ENCODE data around the gene FAAH. TPM values are rescaled to one million over a fixed set of nuclear protein-coding genes. Genes with fewer than 3 reads are reported as not detected.
A peak's percentile ranks its signal among the peaks of the same experiment; 100 is the strongest.

The FAAH gene
- total RNA-seq, 1 experiment from 2014 or later = not detected

DNA sequence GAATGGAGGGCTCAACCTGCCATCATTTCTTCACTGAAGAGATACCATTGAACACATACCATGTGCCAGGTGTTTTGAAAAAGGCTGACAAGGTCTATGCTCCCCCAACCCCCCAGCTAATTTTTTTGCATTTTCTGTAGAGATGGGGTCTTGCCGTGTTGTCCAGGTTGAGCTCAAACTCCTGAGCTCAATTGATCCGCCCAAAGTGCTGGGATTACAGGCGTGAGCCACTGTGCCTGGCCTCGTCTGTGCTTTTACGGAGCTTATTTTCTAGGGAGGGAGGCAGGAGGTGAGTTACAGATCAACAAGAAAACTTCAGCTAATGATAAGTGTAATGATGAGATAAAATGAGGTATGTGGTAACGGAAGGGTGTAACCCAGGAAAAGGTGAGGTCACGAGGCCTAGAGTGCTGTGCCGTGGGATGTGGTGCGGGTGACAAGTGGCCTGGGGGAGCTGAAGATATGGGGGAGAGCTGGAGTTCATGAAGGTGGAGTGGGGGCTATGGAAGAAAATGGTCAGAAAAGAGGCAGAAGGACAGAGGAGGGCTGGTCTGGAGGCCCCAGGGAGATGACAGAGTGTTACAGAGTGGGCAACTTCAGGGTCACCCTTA, 28.2 kb downstream of the FAAH start:
- DNase-seq (ENCODE audit: low read depth) = no peak

DNA sequence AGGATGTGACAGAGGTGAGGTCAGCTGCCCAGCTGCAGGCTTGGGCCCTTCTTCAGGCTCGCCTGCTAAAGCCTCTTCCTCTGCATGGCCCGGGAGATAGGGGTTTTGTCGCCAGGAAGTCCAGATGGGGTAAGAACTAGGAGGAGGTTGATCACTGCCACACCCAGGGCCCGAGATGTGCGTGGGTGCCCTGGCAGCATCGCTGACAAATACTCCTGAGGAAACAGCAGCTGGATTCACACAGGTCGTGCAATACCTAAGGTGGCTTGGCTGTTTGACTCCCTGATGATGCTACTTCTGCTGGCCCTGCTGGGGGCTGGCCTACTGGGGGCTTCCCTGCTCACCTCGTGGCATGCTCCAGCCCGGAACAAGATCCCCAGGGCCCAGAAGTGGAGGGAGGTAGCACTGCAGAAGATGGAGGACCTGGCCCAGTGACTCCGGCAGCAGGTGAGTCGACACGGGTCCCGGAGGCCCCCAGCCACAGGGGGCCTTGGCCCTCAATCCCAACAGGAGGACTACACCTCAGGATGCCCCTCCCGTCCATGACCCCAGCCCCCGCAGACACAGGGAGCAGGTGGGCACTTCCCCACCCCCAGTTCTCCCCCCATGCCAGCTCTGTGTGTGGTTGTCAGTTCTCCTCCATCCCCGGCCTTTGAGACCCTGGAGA, 29.6 kb downstream of the FAAH start:
- no peak for DNase-seq (ENCODE audit: low read depth)

DNA sequence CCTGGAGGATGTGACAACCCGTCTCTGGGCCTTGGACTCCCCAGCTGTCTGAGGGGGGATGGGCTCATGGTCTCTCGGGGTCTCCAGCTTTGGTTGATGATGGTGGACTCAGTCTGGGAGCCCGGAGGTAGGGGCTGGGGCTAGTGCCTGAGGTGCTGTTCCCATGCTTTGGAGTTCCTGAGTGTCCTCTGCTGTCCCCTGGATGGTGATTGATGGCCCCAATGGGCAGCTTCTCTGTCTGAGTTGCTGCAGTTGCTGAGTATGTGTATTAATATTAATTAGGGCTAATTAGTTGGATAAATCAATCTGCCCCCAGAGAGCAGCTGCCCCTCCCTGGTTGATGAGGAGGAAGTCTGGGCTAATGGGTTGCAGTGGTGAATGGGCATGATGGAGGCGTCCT, 30.6 kb downstream of the FAAH start:
- no peak for DNase-seq (ENCODE audit: low read depth)

DNA sequence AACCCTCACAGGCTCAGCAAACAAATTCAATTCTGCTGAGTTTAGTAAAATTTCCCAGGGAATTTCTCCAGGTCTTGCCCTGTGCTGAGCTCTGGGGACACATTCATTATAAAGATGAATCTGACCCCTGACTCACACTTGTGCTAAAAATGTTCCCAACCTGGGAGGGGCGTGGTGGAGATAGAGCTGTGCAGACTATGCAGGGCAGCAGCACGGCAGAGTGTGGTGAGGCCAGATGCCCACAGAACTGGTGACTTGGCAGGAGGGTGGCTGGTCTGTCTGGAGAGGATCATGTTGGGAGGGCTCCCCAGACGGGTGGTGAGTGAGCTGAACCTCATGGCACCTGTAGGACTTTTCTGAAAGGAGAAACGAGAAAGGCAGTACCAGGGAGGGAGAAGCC, 31.6 kb downstream of the FAAH start:
- no peak for DNase-seq (ENCODE audit: low read depth)

DNA sequence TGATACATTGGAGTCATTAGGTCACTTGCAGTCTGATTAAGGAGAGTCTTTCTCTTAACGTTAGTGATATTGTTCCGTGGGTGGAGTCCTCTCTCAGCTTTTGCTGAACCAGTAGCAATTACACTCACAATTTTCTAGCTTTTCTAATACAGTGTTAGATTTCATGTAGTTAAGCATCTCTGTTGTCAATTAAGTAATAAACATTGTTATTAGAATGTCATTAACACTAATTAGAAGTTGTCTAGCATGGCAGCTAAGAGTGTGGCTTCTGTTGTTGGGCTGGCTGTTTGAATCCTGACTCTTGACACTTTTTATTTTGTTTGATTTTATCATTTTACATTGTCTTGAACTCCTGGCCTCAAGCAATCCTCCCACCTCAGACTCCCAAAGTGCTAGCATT, 33.4 kb downstream of the FAAH start:
- no peak for DNase-seq (ENCODE audit: low read depth)

DNA sequence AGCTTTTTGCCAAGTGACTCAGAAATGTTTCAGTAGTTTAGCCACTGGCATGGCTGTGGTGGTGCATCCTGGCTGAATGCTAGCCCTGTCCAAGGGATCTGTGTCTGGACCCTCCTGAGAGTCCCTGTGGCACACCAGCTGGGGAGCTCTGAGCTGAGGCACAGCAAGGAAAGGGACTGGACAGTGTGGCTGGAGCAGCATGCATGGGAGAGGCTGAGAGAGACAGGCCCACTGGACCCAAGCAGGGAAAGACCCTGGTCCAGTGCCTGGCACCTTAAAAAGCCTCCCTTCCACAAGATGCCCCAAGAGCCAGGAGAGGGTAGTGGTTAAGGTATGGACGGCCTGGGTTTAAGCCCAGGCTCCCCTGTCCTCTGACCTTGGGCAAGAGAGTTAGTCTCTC, 35.3 kb downstream of the FAAH start:
- DNase-seq (ENCODE audit: low read depth) = no peak

DNA sequence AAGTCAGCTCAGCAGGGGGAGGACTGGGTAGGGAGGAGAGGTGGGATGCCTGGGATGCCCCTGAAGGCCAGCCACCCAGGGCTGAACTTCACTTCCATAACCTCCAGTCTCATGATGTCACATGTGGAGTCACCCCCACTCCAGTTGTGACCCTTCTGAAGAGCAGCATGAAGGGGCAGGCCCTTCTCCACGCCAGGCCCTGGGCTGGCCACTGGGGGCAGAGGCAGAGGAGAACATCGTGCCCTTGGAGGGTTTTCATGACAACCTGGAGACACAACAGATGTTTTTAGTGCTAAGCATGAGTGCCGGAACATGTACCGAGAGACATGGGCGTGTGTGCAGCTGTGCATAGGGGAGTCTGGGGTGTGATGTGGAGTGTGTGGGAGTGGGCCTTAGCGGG, 37.6 kb downstream of the FAAH start:
- DNase-seq (ENCODE audit: low read depth) = no peak

DNA sequence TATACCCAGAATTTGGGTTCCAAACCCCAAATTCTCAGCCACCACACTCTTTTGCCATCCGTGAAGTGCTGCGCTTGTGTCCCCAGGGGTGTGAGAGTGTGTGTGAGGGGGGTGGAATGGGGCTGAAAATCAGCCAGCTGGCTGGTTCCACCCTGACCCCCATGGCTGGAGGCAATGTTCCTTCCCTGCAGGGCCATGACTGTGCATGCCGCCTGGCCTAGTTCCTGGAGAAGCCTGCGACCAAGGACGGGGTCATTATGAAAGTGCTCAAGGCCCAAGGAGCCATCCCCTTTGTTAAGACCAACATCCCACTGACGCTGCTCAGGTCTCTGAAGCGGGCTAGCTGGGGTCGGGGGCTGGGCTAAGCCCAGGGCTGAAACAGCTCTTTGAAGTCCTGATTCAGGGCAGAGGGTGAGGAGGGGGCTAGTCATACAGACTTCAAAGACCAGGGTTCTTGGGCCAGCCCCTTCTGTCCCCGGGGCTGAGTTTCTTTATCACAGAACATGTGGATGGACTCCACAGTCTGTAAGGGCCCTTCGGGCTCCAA, 38.7 kb downstream of the FAAH start:
- no peak for DNase-seq (ENCODE audit: low read depth)

DNA sequence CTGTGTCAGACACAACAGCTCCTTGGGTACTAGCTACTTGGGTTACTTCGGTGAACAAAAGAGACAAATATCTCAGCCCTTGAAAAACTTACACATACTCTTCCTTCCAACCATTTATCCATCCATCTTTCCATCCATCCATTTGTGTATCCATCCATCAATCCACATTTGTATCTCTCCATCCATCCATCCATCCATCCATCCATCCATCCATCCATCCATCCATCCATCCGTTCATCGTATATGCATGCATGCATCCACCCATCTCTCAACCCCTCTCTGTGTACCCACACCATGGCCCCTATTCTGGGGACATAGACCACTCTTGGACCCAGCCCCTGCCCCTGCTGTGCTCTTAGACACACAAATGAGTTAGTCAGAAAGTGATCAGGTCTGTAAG, 40.2 kb downstream of the FAAH start:
- no peak for DNase-seq (ENCODE audit: low read depth)

DNA sequence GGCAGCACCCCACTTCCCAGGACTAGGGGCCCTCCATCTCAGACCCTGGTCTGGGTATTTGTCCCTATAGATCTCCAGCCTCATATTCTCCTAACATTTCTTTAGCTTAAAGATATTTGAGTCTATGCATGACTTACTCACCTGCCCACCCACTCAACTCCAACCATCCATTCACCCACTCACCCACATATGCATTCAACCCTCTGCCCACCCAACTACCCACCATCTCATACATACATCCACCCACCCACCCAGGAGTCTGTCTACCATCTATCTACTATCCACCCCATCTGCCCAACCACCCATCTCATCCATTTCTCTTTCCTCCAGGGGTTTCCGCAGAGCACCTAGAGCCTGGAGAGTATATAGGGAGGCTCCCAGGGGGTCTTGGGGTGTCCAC, 42.7 kb downstream of the FAAH start:
- no peak for DNase-seq (ENCODE audit: low read depth)

DNA sequence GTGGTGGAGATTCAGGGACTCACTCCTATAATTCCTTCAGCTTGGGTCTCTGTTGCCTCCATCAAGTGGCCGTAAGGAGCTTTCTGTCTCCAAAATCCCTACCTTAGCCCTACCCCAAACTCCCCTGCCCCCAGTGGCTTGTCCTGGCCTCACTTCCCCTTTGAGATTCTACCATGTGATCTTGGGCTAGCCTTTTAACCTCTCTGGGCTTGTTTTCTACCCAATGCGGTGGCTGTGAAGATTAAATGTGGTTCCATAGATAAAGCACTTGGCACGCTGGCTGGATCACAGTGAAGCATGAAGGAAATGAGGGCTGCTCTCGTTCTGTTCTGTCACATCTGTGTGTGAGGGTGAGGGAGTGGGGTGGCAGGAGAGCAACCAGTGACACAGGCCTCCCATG, 43.6 kb downstream of the FAAH start:
- DNase-seq (ENCODE audit: low read depth) = no peak

DNA sequence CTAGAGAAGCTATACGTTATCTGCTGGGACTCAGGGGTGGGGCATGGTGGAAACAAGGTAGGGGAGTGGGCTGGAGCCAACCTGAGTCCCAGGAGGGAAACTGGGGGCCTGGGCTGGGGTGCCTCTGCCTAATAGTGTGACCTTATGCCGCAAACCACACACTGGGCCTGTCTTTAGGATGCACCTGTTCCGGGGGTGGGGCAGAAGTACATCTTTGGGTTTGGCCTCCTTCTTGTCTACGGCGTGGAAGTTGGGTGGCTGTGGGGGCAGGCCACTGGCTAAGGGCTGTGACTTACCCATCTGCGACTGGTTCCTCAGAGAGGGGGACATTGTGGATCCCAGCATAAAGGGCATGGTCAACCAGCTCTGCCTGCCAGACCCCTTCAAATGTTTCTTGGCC, 44.2 kb downstream of the FAAH start:
- no peak for DNase-seq (ENCODE audit: low read depth)

DNA sequence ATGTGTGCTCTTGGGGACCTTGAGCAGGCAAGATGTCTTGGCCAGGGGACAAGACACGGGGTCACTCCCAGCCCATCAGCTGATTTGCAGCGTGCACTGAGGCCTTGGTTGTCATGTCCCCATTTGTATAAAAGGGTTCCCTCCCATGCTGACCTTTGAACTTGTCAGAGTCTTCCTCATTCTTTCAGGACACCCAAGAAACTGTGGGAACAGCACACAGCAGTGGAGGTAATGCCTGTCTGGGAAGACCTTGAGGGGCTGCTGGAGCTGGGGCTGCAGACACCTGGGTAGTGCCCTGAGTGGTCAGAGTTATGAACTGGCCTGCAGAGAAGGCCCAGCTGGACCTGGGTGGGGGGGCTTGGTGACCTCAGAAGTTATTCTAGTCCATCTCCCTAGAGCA, 46.4 kb downstream of the FAAH start:
- DNase-seq (ENCODE audit: low read depth) = no peak

DNA sequence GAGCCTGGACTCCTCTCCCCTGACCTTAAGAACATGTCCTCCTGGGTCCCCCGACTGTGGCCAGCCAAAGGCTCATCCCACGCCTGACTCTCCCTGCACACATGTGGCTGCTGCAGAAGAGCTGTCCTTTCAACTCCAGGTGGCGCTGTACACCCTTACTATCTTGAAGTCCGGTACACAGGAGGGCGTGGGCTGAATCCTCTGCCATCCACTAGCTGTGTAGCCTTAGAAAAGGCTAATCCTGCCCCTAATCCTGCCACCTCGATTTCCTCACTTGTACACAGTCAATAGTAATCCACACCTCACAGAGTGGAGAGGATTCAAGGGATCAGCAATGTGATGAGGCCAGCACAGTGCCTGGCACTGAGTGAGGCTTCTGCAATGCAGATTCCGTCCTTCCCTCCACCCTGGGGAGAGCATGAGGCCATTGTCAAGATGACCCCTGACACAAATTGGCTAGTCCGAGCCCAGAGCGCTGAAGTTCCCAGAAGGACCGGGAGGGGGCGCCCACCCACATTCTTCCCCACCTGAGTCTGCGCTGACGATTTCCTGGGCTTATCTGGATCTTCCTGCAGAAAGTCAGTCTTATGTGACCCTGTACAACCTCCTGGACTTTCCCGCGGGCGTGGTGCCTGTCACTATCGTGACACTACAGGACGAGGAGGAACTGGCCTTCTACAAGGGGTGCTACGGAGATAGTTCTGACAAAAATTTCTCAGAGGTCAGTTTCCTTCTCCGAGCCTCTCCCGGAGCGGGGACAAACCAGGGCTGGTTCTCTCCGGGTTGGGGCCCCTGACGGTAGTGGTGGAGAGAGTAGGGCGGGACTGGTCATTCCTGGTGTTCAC, 48.4 kb downstream of the FAAH start:
- DNase-seq (ENCODE audit: low read depth) = peak; percentile 75

DNA sequence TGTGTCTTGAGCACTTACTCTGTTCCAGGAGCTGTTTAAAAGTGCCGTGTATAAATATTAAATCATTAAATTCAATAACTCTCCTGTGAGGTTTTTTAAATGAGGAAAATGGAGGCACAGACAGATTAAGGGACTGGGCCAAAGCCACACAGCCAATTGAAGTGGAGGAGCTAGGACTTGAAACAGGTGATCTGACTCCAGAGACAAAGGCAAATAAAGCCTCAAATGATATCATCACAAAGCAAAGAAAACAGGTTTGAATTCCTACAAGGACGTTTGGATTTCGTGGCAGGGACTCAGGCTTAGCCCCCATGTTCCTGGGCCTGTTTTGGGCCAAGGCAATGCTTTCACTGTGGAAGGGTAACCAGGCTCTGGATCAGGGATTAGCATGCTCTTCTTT, 50.3 kb downstream of the FAAH start:
- DNase-seq (ENCODE audit: low read depth) = no peak

DNA sequence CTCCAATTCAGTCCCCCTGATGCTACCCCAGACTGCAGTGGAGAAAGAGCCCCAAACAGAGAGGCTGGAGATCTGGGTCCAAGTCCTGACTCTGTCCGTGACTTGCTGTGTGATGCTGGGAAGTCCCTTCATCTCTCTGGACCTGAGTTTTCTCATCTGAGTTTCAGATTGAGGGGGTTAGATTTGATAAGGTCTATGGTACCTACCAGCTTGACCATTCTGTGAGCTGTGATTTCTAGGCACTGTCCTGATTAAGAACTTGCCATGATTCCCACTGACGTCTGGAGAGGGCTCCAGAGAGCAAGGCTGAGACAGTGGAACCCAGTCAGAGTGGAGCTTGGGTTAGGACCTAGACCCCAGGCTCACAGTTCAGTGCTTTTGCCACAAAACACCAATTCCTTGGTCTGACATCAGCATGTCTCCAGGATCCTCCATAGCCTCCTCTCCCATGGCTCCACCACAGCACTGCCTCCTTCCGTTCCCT, 51.7 kb downstream of the FAAH start:
- DNase-seq (ENCODE audit: low read depth) = no peak

DNA sequence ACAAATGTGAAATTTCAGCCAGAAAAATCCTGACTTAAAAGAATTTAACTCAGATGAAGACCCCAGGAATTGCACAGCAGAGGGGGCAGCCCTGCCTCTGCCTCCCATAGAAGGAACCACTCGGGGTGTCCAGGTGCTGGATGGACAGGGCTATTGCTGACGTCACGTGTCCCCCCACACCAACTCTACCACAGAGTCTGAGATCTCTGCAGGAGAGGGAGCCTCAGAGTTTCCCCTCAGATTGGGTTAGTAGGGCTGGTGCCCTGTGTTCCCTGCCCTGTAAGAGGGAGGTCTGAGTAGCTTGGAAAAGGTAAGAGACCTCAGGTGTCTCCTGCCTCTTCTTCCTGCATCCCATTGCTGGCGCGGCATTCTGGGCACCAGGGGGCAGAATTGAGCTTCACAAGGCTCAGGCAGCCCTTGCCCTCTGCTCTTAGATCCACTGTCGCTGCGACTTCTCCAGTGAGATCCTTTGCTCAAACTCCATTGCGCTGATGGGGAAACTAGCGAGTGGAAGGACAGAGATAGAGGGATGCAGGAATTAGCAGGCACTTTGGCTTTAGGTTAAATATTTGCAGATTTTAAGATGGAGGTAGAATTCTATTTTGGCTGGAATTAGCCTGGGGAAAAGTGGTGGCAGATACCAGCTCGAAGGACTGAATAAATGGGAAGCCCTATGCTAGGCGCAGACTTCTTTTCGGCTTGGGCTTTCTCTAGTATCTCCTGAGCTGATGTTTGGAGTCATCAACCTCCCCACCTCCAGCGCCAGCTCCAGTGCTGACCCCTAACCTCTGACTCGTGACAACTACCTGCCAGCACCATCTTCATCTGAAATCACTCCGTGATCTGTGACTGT, 52.8 kb downstream of the FAAH start:
- DNase-seq (ENCODE audit: low read depth) = peak; percentile 51

DNA sequence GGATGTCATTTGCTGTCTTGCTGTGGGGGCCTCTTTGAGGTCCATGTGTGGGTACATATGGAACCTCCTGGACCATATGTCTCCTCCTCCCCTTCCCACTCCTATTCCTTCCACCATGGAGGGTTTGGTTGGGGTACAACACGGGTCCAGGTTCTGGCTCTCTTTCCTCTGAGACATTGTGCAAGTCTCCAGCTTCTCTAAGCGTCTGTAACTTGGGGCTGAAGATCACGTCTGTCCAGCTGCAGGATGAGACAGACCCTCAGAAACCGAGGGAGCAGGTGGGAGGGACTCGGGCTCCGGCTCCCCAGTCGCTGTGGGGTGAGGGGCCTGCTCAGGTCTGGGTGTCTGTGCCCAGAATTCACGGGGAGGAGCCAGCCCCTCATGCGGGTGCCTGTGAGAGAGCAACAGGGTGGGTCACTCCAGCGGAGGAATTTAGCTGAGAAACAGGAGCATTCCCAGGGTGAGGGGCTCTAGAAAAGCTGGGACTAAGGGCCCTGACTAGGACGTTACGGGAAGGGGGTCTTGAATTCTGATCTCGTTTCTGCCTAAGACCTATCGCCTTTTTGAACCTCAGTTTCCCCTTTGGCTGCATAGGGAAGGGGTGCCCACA, 53.5 kb downstream of the FAAH start:
- no peak for DNase-seq (ENCODE audit: low read depth)

DNA sequence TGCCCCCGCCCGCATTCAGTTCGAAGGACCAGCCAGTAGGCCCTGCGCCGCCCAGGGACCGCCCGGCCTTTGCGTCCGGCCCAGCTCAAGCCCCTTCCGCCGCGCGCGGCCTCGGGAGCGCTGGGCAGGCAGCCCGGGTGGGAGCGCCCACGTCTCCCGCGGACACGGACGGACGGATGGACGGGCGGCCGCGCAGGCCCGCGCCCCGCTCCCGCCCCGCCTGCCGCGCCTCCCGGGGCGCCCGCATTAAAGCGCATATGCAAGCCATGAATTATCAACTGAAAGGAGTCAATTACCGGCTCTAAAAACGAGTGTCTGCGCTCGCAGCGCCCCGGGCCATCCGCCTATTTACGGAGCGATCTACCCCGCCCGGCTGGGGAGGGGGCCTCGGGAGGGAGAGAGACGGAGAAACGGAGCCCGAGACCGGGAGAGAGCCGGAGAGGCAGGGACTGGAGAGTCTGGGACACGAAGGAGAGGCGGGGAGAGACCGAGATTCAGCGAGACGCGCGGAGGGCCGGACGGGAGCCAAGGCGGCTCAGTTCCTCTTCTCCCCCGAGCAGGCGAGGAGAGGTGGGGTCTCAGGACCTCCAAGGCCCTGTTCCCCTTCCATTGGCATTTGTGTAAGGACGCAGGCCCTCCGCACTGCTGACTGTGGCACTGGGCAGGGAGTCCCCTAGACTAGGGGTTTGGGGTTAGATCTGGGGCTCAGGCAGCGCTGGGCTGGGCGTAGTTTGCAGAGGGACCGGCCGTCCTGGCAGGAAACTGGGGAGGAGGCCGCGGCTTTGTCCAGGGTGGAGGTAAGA, 54.2 kb downstream of the FAAH start:
- DNase-seq (ENCODE audit: low read depth) = no peak

All from RPMI7951 (cell line).